GM12873 (cell line): ENCODE data around the gene ANKRD17.

Experiments used
- CTCF ChIP-seq: IDR thresholded peaks from 2 replicates; pipeline ENCODE4 v1.5.1; 2012; ENCODE audit warnings: low read depth, mild to moderate bottlenecking, moderate library complexity, low read length, control low read depth; ENCODE audit not compliant: insufficient read depth; ENCODE audit errors: missing control alignments

Gene ANKRD17

DNA sequence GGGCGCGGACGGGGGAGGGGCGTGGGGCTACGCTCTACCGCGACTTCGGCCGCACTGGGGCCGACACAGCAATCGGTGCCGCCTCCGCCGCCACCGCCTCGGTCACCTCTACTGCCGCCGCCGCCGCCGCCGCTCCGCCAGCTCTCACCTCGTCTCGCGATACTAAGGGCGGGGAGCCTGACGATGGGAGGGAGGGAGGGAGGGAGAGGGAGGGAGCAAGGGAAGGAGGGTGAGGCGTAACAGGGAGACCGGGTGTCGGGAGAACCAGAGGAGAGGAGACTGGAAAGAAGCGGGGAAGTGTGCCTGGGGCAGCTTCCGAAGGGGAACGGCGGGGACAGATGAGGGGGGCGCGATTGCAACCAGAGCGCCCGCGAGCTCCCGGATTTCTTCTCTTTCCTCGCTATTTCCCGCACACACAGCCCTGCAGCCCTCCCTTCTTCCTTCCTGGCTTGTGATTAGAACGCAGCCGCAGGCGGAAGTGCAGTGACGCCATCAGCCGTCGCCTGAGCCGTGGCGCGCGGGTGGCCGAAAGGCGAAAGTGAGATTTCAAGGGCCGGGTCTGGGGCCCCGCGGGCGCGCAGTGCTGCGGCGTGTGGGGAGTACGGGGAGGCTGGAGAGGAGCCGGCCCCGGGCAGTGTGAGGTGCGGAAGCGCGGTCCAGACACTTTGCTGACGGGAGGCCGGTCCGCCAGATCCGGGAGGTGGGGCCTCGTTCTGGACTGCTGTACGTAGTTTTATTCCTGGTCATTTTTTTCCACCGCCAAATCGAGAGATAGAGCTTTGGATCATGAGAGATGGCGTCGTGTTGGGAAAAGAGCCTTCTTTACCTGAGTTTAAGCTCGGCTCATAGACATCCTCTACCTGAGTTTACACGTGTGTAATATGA is at the start of gene ANKRD17:
TSS of gene ANKRD17 (minus strand) at position 113 of the 885 bp plus-strand sequence. CDS start 130 bp downstream, outside the sequence.
- peak; percentile 6 for TF ChIP-seq CTCF

DNA sequence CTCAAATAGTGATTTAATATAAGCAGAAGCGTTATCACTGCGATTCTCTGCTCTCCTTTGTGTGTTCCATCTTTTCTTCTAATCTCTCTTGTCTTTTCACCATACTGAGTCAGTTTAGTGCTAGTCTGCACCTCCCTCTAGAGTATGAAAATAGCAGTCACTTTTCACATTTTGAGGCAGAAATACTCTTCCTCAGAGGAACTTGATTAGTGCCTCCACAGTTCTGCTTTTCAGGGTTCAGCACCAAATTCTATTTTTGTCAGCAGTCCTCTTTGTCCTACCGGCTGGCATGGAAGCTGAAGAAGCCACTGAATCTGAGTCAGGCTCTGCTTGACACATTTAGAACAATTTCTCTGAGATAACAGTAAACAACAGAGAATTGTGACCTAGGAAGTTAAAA is 49.7 kb upstream of the ANKRD17 start:
- peak; percentile 46 for TF ChIP-seq CTCF

GRCh38 chr4:73303711-73304110 is 45.1 kb upstream of the ANKRD17 start:
- no peak for TF ChIP-seq CTCF

DNA sequence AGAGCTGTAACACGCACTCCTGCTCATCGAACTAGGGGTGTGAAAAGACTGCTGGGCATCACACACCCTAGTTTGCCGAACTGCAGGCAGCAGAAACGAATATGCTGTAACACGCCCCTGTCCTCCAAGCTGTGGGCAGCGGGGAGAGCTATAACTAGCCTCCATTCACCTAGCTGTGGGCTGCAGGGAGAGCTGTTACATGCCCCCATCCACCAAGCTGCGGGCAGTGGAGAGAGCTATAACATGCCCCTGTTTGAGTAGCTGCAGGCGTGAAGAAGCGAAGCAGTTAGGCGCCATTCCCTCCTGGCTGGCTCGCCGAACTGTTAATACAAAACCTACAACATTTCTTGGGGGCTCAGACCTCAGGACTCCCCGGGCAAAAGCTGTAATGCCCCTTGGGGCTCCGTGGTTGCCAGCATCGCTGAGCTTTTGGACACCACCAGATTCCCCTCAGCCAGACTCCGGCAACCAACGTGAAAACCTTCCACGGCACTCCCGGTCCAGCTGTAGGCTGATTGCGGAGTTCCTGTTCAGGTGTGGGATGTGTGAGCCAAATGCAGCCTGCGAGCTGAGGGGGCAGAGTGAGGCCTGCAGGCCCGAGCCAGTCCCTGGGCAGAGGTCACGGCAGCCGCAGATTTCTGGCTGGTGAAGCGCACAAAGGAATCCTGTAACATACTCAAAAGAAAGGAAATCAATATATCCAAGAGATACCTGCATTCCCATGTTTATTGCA is 41.1 kb upstream of the ANKRD17 start:
- no peak for TF ChIP-seq CTCF

DNA sequence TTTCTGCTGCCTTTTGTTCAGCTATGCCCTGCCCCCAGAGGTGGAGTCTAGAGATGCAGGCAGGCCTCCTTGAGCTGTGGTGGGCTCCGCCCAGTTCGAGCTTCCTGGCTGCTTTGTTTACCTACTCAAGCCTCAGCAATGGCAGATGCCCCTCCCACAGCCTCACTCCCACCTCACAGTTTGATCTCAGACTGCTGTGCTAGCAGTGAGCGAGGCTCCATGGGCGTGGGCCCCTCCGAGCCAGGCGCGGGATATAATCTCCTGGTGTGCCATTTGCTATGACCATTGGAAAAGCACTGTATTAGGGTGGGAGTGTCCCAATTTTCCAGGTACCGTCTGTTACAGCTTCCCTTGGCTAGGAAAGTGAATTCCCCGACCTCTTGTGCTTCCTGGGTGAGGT is 34.1 kb upstream of the ANKRD17 start:
- TF ChIP-seq CTCF = peak; percentile 3

- TF ChIP-seq CTCF = no peak
Measured at GRCh38 chr4:73281982-73282381, 23.4 kb upstream of the ANKRD17 start.

GRCh38 chr4:73281396-73281795 is 22.8 kb upstream of the ANKRD17 start:
- TF ChIP-seq CTCF = no peak
